ENCODE measurements around the gene PXDN.

Gene PXDN

GRCh38 chr2:1744446-1745170, at the start of gene PXDN:
PXDN (minus strand) TSS chr2:1744515; CDS start chr2:1744455, 60 bp downstream.
- no peak within 1 kb of the TSS for H3K4me3 Mint-ChIP-seq
- peaks cover 38% of the 10 kb centered on the region for H3K27me3 Mint-ChIP-seq
- H3K4me1 Mint-ChIP-seq = no peaks in the 10 kb centered on the region
- DNase-seq (ENCODE audit: low spot score in 2 of 2) = no peak
- ATAC-seq (replicated peaks; ENCODE audit: extremely low read depth, poor library complexity, severe bottlenecking) = no peak
- H3K9me3 Mint-ChIP-seq = no peaks in the 10 kb centered on the region
- no peaks in the 10 kb centered on the region for H3K36me3 Mint-ChIP-seq (ENCODE audit: insufficient read depth)
- H3K27ac Mint-ChIP-seq (ENCODE audit: low read depth) = no peak within 1 kb of the TSS

GRCh38 chr2:1793868-1794445, 49.6 kb upstream of the PXDN start:
- DNase-seq (ENCODE audit: low spot score in 2 of 2) (no peak), ATAC-seq (replicated peaks; ENCODE audit: extremely low read depth, poor library complexity, severe bottlenecking) (no peak)
- Mint-ChIP-seq H3K36me3 (ENCODE audit: insufficient read depth) (no peaks in the 10 kb centered on the region), H3K27me3 (no peaks in the 10 kb centered on the region), H3K9me3 (no peaks in the 10 kb centered on the region), H3K27ac (ENCODE audit: low read depth) (no peak overlapping the region), H3K4me1 (no peaks in the 10 kb centered on the region), H3K4me3 (no peak overlapping the region)

- Mint-ChIP-seq H3K36me3 (ENCODE audit: insufficient read depth) (no peaks in the 10 kb centered on the region), H3K27me3 (peaks cover 6% of the 10 kb centered on the region), H3K4me3 (no peak overlapping the region), H3K9me3 (no peaks in the 10 kb centered on the region), H3K4me1 (no peaks in the 10 kb centered on the region), H3K27ac (ENCODE audit: low read depth) (no peak overlapping the region)
- DNase-seq (ENCODE audit: low spot score in 2 of 2) (no peak), ATAC-seq (replicated peaks; ENCODE audit: extremely low read depth, poor library complexity, severe bottlenecking) (no peak)
These were observed 48.9 kb upstream of the PXDN start for GRCh38 chr2:1793001-1793867.

GRCh38 chr2:1791685-1792435, 47.5 kb upstream of the PXDN start:
- H3K27me3 Mint-ChIP-seq = peaks cover 20% of the 10 kb centered on the region
- H3K4me3 Mint-ChIP-seq = no peak overlapping the region
- no peaks in the 10 kb centered on the region for H3K4me1 Mint-ChIP-seq
- H3K36me3 Mint-ChIP-seq (ENCODE audit: insufficient read depth) = peaks cover 2% of the 10 kb centered on the region
- ATAC-seq (replicated peaks; ENCODE audit: extremely low read depth, poor library complexity, severe bottlenecking) (no peak), DNase-seq (ENCODE audit: low spot score in 2 of 2) (no peak)
- no peaks in the 10 kb centered on the region for H3K9me3 Mint-ChIP-seq
- H3K27ac Mint-ChIP-seq (ENCODE audit: low read depth) = no peak overlapping the region

GRCh38 chr2:1791006-1791605, 46.8 kb upstream of the PXDN start:
- ATAC-seq (replicated peaks; ENCODE audit: extremely low read depth, poor library complexity, severe bottlenecking) (no peak), DNase-seq (ENCODE audit: low spot score in 2 of 2) (no peak)
- H3K36me3 Mint-ChIP-seq (ENCODE audit: insufficient read depth) = peaks cover 2% of the 10 kb centered on the region
- H3K4me3 Mint-ChIP-seq = no peak overlapping the region
- H3K27me3 Mint-ChIP-seq = peaks cover 20% of the 10 kb centered on the region
- no peak overlapping the region for H3K27ac Mint-ChIP-seq (ENCODE audit: low read depth)
- H3K9me3 Mint-ChIP-seq = no peaks in the 10 kb centered on the region
- H3K4me1 Mint-ChIP-seq = no peaks in the 10 kb centered on the region

GRCh38 chr2:1790473-1790872, 46.2 kb upstream of the PXDN start:
- ATAC-seq (replicated peaks; ENCODE audit: extremely low read depth, poor library complexity, severe bottlenecking) (no peak), DNase-seq (ENCODE audit: low spot score in 2 of 2) (no peak)
- Mint-ChIP-seq H3K27me3 (peaks cover 20% of the 10 kb centered on the region), H3K9me3 (no peaks in the 10 kb centered on the region), H3K27ac (ENCODE audit: low read depth) (no peak overlapping the region), H3K4me1 (no peaks in the 10 kb centered on the region), H3K36me3 (ENCODE audit: insufficient read depth) (peaks cover 2% of the 10 kb centered on the region), H3K4me3 (no peak overlapping the region)

- Mint-ChIP-seq H3K9me3 (no peaks in the 10 kb centered on the region), H3K36me3 (ENCODE audit: insufficient read depth) (peaks cover 2% of the 10 kb centered on the region), H3K27me3 (peaks cover 20% of the 10 kb centered on the region), H3K27ac (ENCODE audit: low read depth) (no peak overlapping the region), H3K4me3 (no peak overlapping the region), H3K4me1 (no peaks in the 10 kb centered on the region)
- no peak for DNase-seq (ENCODE audit: low spot score in 2 of 2)
- no peak for ATAC-seq (replicated peaks; ENCODE audit: extremely low read depth, poor library complexity, severe bottlenecking)
These were observed 45.3 kb upstream of the PXDN start for GRCh38 chr2:1789610-1790009.

- ATAC-seq (replicated peaks; ENCODE audit: extremely low read depth, poor library complexity, severe bottlenecking) (no peak), DNase-seq (ENCODE audit: low spot score in 2 of 2) (no peak)
- Mint-ChIP-seq H3K27ac (ENCODE audit: low read depth) (no peak overlapping the region), H3K36me3 (ENCODE audit: insufficient read depth) (peaks cover 2% of the 10 kb centered on the region), H3K4me1 (no peaks in the 10 kb centered on the region), H3K4me3 (no peak overlapping the region), H3K27me3 (peaks cover 20% of the 10 kb centered on the region), H3K9me3 (no peaks in the 10 kb centered on the region)
These were observed 44.2 kb upstream of the PXDN start for GRCh38 chr2:1788478-1788959.

GRCh38 chr2:1787755-1788477, 43.6 kb upstream of the PXDN start:
- no peaks in the 10 kb centered on the region for H3K9me3 Mint-ChIP-seq
- peaks cover 20% of the 10 kb centered on the region for H3K27me3 Mint-ChIP-seq
- no peak overlapping the region for H3K4me3 Mint-ChIP-seq
- H3K36me3 Mint-ChIP-seq (ENCODE audit: insufficient read depth) = peaks cover 2% of the 10 kb centered on the region
- no peak overlapping the region for H3K27ac Mint-ChIP-seq (ENCODE audit: low read depth)
- no peak for DNase-seq (ENCODE audit: low spot score in 2 of 2)
- H3K4me1 Mint-ChIP-seq = no peaks in the 10 kb centered on the region
- ATAC-seq (replicated peaks; ENCODE audit: extremely low read depth, poor library complexity, severe bottlenecking) = no peak

GRCh38 chr2:1784986-1785617, 40.8 kb upstream of the PXDN start:
- H3K27me3 Mint-ChIP-seq = peaks cover 20% of the 10 kb centered on the region
- no peaks in the 10 kb centered on the region for H3K4me1 Mint-ChIP-seq
- H3K27ac Mint-ChIP-seq (ENCODE audit: low read depth) = no peak overlapping the region
- ATAC-seq (replicated peaks; ENCODE audit: extremely low read depth, poor library complexity, severe bottlenecking) (no peak), DNase-seq (ENCODE audit: low spot score in 2 of 2) (no peak)
- H3K9me3 Mint-ChIP-seq = no peaks in the 10 kb centered on the region
- peaks cover 2% of the 10 kb centered on the region for H3K36me3 Mint-ChIP-seq (ENCODE audit: insufficient read depth)
- H3K4me3 Mint-ChIP-seq = no peak overlapping the region

- no peak overlapping the region for H3K4me3 Mint-ChIP-seq
- no peaks in the 10 kb centered on the region for H3K9me3 Mint-ChIP-seq
- peaks cover 20% of the 10 kb centered on the region for H3K27me3 Mint-ChIP-seq
- no peak for DNase-seq (ENCODE audit: low spot score in 2 of 2)
- H3K4me1 Mint-ChIP-seq = no peaks in the 10 kb centered on the region
- no peak overlapping the region for H3K27ac Mint-ChIP-seq (ENCODE audit: low read depth)
- ATAC-seq (replicated peaks; ENCODE audit: extremely low read depth, poor library complexity, severe bottlenecking) = no peak
- H3K36me3 Mint-ChIP-seq (ENCODE audit: insufficient read depth) = peaks cover 2% of the 10 kb centered on the region
These were observed 39.8 kb upstream of the PXDN start for GRCh38 chr2:1784087-1784486.

Data from central memory CD8-positive, alpha-beta T cell (primary cell).